ENCODE results near the gene VPS39. TPM values are rescaled to one million over a fixed set of nuclear protein-coding genes. Genes with fewer than 3 reads are reported as not detected.

VPS39 gene
- polyA plus RNA-seq, 2 of the 4 experiments (the other 2 are of a cell fraction) = 18.3 to 33.3 TPM

DNA sequence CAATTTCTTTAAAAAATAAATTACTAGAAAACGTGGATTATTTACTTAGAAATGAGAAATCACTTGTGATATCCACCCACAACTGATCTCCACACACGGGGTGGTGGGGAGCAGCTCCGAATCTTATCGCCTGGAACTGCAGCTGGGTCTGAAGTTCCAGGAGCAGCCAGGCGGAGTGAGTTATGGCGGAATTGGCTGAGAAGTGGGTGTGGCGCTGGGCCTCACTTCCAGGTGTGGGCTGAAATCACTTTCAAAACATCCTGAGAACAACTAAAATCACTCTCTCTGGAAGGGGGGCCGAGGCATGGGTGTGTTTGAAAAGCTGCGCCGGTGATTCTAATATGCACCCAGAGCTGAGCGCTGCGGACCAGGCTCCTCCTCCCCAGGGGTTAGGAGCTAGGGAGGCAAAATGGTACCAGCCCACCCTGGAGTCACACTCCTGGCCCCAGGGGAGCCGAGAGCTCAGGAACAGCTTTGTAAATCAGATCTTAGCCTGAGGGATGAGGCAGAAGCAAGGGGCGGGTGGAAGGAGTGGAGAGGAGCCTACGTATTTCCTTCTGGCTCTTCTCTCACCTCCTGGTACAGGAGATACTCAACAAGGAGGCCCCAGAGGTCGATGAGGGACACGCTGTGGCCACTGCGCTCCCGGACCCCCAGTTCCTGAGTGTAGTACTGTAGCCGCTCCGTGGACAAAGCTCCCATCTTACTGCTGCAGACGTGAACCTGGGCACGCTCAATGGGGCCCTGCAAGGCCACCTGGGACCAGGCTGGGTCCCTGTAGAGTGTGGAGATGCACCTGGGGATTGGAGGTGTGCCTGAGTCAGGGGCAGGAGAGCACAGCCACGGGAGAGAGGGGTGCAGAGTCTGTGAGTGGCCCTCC is 61.3 kb downstream of the VPS39 start:
- FAIRE-seq = no peak
- CTCF ChIA-PET = interaction anchor here (0.8 to 2.6 kb wide), 7 partner anchors 9 to 158 kb away, joined by 3 to 16 read pairs (median 4); partner anchors contain the start of gene PLA2G4F
- TF ChIP-seq HOXB13 (CRISPR knock-in tag; IDR thresholded peaks at IDR 0.05; ENCODE audit: low read depth) = no peak

GRCh38 chr15:42145546-42146455 is 62.3 kb downstream of the VPS39 start:
- ChIA-PET CTCF (interaction anchor here (0.6 to 2.6 kb wide), 3 partner anchors 8 to 215 kb away, joined by 3 to 16 read pairs (median 5); no protein-coding TSS in a partner anchor), POLR2A (no interaction called here)
- WGBS (ENCODE audit: missing lambda C conversion rate) = 67% methylated on average over 14 of the region's 29 CpGs
- FAIRE-seq = no peak
- DNase-seq (ENCODE audit: low read depth in 1 of 2, low spot score in 1 of 2) = no peak
- H3K9me3 ChIP-seq = no peaks in the 10 kb centered on the region
- no peak overlapping the region for H3K4me2 ChIP-seq
- no peaks in the 10 kb centered on the region for H3K4me1 ChIP-seq
- no peak overlapping the region for H3K4me3 ChIP-seq
- no peak for ATAC-seq
- H3K27ac ChIP-seq = no peak overlapping the region
- TF ChIP-seq EP300 (IDR thresholded peaks at IDR 0.05) = no peak
- no peak for TF ChIP-seq HES2 (IDR thresholded peaks at IDR 0.05)
- TF ChIP-seq GATA3 (IDR thresholded peaks at IDR 0.05; ENCODE audit: borderline replicate concordance) = no peak
- no peak for TF ChIP-seq TFCP2L1 (CRISPR knock-in tag; IDR thresholded peaks at IDR 0.05)
- TF ChIP-seq RNF2 (IDR thresholded peaks at IDR 0.05; ENCODE audit: borderline replicate concordance, low read depth) = no peak
- TF ChIP-seq ZNF302 (CRISPR knock-in tag; IDR thresholded peaks at IDR 0.05) = no peak
- TF ChIP-seq FOSB (CRISPR knock-in tag; IDR thresholded peaks at IDR 0.05) = no peak

More for the DNA sequence above, 61.3 kb downstream of the VPS39 start:
- Histone ChIP-seq H3K4me2 (no peak overlapping the region), H3K9me3 (no peaks in the 10 kb centered on the region), H3K4me3 (no peak overlapping the region), H3K4me1 (no peaks in the 10 kb centered on the region), H3K27ac (no peak overlapping the region)
- POLR2A ChIA-PET = interaction anchor here (0.7 kb wide), 1 partner anchor 616 kb away, joined by 3 read pairs; no protein-coding TSS in a partner anchor
- DNase-seq (ENCODE audit: low read depth in 1 of 2, low spot score in 1 of 2) (no peak), ATAC-seq (no peak)
- 65% methylated on average over 18 of the region's 24 CpGs for WGBS (ENCODE audit: missing lambda C conversion rate)

DNA sequence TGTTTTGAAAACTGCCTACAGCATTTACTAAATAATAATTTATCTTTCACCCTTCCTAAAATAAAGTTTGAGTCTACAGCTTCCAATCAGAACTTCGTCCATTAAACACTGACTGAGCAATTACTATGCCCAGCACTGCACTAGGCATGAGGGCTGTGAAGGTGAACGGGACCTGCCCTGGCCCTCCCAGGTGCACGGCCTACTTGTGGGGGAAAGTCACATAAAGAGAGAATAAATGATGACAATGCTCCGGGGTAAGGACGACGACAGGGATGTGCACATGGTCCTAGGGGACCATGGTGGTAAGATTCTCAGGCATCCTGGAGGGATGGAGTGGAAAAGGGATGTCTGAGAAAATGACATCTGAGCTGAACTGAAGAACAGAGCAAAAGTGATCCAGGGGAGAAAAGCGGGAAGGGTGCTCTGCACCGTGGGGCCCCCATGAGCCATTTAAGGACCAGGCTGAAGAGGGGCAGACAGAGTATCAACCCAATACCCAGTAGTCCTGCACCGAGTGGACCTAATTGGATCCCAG is 63.2 kb downstream of the VPS39 start:
- ChIA-PET CTCF (interaction anchor here (0.6 to 1.6 kb wide), 4 partner anchors 10 to 214 kb away, joined by 3 to 5 read pairs (median 3); no protein-coding TSS in a partner anchor), POLR2A (no interaction called here)
- no peaks in the 10 kb centered on the region for H3K4me1 ChIP-seq
- WGBS (ENCODE audit: missing lambda C conversion rate) = 59% methylated on average over 8 of the region's 9 CpGs
- H3K4me2 ChIP-seq = no peak overlapping the region
- no peak for TF ChIP-seq MYC (IDR thresholded peaks at IDR 0.05; ENCODE audit: borderline replicate concordance, low read length)
- TF ChIP-seq NPAS2 (CRISPR knock-in tag; IDR thresholded peaks at IDR 0.05; ENCODE audit: borderline replicate concordance) = no peak
- no peak for TF ChIP-seq USF2 (IDR thresholded peaks at IDR 0.05)
- TF ChIP-seq, protein P1, sequence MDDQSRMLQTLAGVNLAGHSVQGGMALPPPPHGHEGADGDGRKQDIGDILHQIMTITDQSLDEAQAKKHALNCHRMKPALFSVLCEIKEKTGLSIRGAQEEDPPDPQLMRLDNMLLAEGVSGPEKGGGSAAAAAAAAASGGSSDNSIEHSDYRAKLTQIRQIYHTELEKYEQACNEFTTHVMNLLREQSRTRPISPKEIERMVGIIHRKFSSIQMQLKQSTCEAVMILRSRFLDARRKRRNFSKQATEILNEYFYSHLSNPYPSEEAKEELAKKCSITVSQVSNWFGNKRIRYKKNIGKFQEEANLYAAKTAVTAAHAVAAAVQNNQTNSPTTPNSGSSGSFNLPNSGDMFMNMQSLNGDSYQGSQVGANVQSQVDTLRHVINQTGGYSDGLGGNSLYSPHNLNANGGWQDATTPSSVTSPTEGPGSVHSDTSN (IDR thresholded peaks at IDR 0.05) = no peak
- TF ChIP-seq MAFK (IDR thresholded peaks at IDR 0.05; ENCODE audit: partially characterized antibody) = no peak
- TF ChIP-seq KDM1A (IDR thresholded peaks at IDR 0.05; ENCODE audit: low read depth) = no peak
- TF ChIP-seq CBX8 (IDR thresholded peaks at IDR 0.05) = no peak
- TF ChIP-seq HES2 (IDR thresholded peaks at IDR 0.05) = no peak
- TF ChIP-seq HOXA7 (CRISPR knock-in tag; IDR thresholded peaks at IDR 0.05) = no peak
- TF ChIP-seq KDM5A (IDR thresholded peaks at IDR 0.05) = no peak
- no peak for TF ChIP-seq RARB (CRISPR knock-in tag; IDR thresholded peaks at IDR 0.05)
- TF ChIP-seq CEBPB (IDR thresholded peaks at IDR 0.05) = no peak
- TF ChIP-seq ELK1 (IDR thresholded peaks at IDR 0.05; ENCODE audit: low read depth, low read length) = no peak
- TF ChIP-seq SMC3 (IDR thresholded peaks at IDR 0.05) = no peak
- no peak for TF ChIP-seq HEYL (CRISPR knock-in tag; IDR thresholded peaks at IDR 0.05)
- TF ChIP-seq CHD2 (IDR thresholded peaks at IDR 0.05; ENCODE audit: low read length, partially characterized antibody) = no peak
- no peak for TF ChIP-seq TFCP2L1 (CRISPR knock-in tag; IDR thresholded peaks at IDR 0.05)
- no peak for TF ChIP-seq NFE2L2 (conservative IDR thresholded peaks at IDR 0.05; ENCODE audit: low read length)
- TF ChIP-seq EHMT2 (IDR thresholded peaks at IDR 0.05; ENCODE audit: low read depth) = no peak
- no peak for TF ChIP-seq TP53 (CRISPR knock-in tag; IDR thresholded peaks at IDR 0.05)
- no peak overlapping the region for H3K4me3 ChIP-seq
- ATAC-seq = no peak
- no peak for FAIRE-seq
- no peak for DNase-seq (ENCODE audit: low read depth in 1 of 2, low spot score in 1 of 2)
- H3K27ac ChIP-seq = no peak overlapping the region
- H3K9me3 ChIP-seq = no peaks in the 10 kb centered on the region
